ENCODE results near the gene HLA-DOB.

GRCh38 chr6:32794510-32794909 lies 22.3 kb downstream of the HLA-DOB start:
- TF ChIP-seq, protein P1, sequence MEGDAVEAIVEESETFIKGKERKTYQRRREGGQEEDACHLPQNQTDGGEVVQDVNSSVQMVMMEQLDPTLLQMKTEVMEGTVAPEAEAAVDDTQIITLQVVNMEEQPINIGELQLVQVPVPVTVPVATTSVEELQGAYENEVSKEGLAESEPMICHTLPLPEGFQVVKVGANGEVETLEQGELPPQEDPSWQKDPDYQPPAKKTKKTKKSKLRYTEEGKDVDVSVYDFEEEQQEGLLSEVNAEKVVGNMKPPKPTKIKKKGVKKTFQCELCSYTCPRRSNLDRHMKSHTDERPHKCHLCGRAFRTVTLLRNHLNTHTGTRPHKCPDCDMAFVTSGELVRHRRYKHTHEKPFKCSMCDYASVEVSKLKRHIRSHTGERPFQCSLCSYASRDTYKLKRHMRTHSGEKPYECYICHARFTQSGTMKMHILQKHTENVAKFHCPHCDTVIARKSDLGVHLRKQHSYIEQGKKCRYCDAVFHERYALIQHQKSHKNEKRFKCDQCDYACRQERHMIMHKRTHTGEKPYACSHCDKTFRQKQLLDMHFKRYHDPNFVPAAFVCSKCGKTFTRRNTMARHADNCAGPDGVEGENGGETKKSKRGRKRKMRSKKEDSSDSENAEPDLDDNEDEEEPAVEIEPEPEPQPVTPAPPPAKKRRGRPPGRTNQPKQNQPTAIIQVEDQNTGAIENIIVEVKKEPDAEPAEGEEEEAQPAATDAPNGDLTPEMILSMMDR (IDR thresholded peaks at IDR 0.05): no peak
- TF ChIP-seq ZFX (IDR thresholded peaks at IDR 0.05; ENCODE audit: borderline replicate concordance): no peak
